GM18907 (cell line): Measurements from ENCODE around the gene SLC39A11.

ENCODE experiments used
- ATAC-seq: cut with Tn5 transposase; IDR thresholded peaks from one replicate; pipeline ENCODE4 v1.9.1; 2021; ENCODE audit warnings: mild to moderate bottlenecking, moderate library complexity; ENCODE audit not compliant: unreplicated experiment

The SLC39A11 gene

DNA sequence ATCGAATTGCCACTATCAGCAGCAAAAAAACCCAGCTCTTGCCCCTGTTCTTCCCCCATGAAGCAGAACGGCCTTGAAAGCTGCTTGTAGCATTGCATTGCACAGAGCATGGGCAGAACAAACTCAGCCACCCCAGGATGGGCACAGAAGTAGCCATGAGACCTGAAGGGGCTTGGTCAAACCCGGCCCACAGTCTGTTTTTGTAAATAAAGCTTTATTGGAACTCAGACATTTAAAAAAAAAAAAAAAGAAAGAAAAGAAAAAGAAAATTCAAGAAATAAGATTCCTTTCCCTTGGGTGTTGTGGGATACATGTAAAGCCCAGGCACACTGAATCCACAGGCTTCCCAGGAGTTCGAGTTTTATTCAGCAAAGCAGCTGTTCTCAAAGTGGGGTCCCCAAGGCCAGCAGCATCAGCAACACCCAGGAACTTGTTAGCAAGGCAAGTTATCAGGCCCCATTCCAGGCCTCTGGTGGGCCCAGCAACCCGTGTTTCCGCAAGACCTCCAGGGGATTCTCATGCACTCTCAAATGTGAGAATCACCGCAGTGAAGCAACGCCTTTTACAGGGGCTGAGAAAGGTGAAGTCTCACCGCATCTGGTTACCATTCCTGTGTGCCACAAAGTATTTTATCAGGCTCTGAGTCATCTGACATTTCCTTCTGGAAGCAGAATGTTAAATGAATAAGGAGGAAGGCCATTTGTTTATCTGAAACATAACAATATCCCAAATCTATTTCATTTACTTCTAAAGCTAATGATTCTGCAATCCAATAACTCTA, 108.2 kb downstream of the SLC39A11 start:
- no peak for ATAC-seq

DNA sequence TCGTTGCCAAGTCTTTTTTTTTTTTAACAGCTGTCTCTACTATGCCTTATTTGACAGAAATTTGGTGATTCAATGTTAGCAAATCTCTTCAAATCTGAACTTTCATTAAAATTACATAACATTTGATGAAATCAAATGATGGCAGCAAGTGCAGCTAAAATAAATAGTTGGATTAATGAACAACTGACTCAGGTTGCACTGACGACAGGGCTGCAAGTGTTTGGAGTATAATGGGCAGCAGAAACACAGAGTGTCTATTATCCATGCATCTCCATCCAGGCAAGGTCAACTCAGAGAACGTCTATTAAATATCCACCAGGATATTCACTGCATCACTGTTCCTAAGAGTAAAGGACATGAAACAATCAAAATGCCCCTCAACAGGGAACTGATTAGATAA, 109.8 kb downstream of the SLC39A11 start:
- ATAC-seq: no peak

DNA sequence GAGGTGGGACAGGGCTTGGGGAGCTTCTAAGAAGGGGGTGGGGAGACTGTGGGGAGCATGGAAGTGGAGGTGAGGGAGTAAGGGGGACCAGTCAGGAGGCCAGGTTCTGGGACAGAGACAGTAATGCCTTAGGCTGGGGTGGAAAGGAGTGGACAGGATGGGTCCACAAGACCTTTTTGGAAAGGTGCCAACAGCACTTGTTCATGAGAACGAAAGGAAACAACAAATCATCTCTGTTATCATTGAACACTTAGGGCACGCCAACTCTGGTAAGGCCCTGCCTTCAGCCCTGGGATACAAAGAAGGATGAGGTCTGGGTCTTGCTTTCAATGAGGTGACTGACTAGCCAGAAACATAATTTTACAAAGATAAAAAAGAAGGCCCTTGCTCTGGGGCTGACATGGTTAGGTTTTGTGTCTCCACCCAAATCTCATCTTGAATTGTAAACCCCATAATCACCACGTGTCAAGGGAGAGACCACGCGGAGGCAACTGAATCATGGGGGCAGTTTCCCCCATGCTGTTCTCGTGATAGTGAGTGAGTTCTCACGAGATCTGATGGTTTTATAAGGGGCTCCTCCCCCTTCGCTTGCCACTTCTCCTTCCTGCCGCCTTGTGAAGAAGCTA, 113.8 kb downstream of the SLC39A11 start:
- ATAC-seq: no peak

DNA sequence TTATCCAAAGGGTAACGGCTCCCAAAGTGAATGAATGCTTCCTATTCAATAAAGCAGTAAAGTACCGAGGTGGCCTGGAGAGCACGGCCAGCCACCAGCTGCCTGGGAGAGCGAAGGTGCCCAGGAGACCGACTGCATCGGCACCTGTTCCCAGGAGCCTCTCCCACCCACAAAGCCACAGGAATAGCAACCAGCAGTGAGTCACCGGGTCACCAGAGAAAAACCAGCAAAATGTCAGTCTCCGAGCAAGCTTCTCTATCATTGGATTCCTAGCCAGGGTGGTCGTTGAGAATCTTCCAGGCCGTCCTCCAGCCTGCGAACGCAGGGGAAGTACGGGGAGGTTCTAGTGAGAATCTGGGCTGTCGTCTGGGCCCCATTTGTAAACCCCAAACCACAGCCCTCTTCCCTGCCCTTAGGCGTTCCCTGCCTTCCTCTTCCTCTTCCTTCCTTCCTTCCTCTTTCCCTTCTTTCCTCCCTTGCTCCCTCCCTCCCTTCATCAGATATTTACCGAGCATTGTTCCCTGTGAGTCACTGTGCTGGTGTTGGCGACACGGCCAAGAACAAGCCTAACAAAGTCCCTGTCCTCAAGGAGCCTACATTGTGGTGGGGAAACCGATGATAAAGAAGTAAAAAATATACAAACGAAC, 114.6 kb downstream of the SLC39A11 start:
- ATAC-seq: no peak

DNA sequence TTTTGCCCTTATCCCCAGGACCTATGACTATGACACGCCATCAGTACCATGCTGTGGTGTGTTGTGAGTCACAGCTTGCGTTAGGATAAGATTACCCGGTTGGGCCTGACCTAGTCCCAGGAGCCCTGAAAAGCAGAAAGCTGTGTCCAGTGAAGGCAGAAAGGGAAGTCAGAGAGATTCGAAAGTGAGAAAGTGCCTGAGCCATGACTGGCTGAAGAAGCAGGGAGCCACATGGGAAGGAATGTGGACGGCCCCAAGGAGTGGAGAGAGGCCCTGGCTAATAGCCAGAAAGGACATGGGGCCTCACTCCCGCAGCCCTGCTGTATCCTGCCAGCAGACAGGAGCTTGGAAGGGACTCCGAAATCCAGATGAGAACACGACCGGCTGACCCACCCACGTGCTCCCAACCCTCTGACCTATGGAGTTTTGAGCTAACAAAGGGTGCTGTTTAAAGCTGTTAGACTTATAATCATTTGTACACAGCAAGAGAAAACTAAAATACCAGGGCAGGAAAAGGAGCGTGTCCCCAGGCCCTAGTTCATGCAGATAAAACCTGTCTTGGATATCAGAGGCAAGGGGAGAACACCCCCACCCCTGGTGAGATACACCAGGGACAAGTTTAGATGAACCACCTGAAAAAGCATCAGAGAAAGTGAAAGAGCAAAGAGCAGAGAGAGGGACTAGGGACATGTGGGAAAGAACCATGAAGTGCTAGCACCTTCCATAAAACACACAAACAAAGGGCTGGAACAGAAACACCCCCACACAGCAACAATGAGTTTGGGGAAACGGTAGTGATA, 115.3 kb downstream of the SLC39A11 start:
- no peak for ATAC-seq

DNA sequence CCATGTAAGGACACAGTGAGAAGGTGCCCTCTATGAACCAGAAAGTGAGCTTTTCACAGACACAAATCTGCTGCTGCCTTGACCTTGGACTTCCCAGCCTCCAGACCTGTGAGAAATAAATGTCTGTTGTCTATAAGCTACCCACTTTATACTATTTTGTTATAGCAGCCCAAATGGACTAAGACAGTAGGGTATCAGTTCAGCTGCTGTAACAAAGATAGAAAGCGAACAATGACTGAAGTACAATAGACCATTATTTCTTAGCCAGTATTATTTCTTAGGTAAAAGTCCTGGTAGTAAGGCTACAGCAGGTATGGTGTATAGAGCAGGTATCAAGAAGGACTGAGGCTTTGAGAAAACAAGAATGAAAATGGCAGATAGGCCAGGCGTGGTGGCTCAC, 117.0 kb downstream of the SLC39A11 start:
- no peak for ATAC-seq

DNA sequence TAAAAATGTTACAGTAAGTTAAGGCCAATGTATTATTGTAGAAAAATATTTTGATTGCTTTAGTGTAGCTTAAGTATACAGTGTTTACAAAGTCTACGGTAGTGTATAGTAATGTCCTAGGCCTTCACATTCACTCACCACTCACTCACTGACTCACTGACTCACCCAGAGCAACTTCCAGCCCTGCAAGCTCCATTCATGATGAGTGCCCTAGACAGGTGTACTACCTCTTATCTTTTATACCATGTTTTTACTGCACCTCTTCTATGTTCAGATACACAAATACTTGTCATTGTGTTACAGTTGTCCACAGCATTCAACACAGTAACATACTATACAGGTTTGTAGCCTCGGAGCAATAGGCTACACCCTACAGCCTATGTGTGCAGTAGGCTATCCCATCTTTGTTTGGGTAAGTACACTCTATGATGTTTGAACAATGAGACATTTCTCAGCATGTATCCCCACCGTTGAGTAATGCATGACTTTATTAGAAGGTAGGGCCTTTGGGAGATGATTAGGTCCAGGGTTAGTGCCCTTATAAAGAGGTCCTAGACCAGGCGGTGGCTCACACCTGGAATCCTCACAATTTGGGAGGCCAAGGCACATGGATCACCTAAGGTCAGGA, 117.8 kb downstream of the SLC39A11 start:
- no peak for ATAC-seq

DNA sequence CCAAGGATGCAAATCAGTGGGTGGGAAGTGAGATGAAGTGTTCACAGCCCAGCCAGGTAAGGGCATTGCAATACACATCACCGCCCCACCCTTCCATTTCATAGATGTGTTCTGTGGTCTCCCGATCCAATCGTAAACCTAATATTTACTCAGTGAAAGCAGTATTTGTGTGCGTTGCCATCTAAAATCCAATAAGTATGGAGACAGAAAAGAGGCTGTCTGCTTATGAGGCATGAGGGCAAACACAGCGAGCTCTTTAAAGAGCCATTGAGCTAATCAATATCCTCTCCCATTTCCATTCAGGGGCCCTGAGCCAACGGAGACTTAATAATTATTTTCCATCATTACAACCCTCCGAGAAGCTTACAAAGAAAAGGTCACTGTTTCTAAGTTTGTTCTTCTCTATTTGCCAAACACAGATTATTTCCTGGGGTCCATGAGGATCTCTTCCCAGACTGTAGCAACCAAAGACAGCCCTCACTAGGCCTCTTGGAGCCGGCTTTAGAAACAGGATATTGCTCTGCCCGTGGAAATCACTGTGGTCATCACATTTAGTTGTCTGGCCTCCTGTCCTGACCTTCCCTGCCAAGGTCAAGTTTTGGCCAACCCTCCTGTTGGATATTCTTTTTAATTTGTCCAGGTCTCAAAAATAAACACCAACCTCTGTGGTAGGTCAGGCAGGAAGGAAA, 120.1 kb downstream of the SLC39A11 start:
- ATAC-seq: no peak

DNA sequence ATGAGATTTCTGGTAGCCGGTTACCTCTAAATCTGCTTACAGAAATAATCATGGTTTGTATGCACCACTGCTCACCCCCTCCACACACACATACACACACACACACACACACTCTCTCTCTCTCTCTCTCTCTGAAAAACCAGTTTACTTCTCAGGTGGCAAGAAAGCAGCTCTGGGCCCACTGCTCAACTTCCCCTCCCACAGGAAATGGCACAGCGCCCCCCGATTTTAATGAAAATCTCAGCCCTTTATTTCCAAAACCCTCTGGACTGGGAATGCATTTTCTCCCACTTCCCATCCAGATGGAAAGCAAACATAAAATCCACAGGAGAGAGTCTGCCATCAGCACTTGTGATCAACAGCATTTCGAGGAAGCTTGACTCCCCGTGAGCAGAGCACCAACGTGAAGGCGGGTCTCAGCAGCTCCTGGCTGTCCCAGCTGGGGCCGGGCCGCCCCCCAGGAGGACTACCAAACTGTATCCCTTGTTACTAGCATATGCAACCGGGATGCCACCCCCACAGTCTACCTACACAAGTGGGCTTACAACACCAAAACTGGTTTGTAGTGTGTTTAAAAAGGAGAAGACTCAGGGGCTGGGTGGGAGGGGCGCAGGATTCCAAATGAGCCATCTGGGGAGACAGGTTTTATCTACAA, 121.1 kb downstream of the SLC39A11 start:
- no peak for ATAC-seq

DNA sequence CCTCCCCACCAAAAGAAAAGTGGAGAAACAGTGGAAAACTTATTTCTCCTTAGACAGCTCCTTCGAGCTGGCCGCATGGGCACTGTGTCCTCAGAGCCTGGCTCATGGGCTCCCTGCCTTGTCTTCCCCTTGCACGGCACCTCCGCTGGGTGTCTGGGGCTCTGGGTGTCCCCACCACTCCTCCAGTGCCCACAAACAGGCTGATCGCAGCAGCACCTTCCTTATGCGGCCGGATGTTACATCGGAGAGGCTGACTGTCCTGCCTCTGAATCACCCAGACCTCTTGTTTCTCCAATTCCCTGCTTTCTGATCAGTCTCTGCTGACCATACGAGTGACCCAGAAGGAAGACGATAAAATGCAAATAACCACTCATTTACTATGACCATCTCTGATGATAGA, 121.7 kb downstream of the SLC39A11 start:
- no peak for ATAC-seq

DNA sequence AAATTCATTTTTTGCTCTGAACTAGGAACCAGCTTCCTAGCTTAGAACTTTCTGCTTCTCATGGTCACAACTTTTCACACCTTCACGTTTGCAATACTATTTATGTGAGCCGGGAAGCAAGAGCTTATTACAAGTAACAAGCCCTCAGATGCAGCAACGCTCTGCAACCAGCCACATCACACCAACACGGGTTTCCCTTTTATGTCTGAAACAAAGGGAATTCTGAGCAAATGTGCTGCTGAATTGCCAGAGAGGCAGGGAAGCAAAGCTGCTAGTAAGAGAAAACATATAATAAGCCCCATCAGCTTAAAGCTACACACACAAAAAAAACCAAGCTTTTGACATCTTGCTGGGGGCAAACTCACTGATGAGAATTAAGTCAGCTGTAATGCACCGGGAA, 122.2 kb downstream of the SLC39A11 start:
- no peak for ATAC-seq

DNA sequence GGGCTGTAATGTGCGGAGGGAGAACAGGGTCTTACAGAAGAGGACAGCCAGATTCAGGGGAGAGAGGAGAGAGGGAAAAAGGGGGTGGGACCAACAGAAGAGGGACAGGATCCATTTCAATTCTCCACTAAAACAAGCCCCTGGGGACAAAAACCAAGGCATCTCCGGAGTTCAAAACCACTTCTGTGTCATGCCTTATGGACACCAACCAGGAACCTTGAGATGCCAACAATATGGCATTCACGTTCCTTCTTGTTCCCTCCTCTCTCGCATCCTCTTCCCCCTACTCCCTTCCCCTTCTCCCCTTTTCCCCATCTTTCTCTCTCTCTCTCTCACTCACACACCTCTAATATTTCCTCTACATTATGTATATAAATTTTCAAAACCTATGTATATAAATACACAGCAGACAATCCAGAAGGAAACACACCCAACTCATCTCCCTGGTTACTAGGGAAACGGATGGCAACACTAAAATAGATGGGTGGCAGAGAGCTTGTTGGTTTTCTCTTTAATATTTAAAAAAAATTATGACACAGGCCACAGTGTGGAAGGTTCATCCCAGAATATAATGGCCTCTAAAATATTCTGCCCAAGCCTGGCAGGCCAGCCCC, 123.1 kb downstream of the SLC39A11 start:
- no peak for ATAC-seq

DNA sequence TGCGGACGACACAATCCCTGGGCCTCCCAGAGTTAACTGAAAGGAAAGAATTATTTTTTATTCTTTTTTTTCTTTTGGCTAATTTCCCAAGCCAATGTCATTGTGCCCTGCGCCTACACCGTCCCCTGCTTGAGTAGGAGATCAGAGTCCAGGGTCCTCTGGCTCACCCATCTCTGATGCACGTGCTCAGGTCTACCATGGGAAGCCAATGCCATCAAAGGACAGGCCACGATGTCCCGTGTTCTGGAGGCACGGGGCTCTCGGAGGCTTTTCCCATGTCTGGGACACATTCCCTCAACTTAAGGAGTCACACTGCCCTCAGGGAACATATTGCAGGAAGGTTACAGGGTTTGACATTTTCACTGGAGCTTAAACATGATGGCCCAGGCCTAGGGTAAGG, 123.7 kb downstream of the SLC39A11 start:
- no peak for ATAC-seq

DNA sequence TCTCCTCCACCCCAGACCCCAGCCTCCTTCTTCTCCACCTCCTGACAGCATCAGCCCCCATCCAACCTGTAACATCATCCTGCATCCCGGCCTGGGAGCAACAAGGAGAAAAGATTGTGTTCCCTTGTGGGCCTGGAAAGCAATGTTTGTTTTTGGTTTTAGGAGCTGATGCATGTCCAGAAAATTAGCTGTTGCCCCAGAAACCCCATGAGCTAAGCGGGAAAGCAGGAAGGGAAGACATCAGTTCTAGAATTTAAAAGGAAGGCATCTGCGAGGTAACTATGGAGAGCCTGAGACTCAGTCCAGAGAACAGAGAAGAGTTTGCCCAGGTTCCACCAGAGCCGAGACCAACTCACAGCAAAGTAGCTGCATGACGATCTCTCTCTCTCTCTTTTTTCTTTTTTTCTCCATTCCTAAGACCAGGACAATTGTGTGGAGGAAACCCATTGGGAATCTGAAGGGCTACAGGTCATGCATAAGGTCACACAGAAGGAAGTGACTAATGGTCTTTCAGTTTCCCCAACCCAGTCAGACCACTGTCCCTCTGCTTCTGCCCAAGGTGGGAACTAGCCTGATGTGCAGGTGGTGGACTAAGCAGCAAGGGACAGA, 124.4 kb downstream of the SLC39A11 start:
- no peak for ATAC-seq

DNA sequence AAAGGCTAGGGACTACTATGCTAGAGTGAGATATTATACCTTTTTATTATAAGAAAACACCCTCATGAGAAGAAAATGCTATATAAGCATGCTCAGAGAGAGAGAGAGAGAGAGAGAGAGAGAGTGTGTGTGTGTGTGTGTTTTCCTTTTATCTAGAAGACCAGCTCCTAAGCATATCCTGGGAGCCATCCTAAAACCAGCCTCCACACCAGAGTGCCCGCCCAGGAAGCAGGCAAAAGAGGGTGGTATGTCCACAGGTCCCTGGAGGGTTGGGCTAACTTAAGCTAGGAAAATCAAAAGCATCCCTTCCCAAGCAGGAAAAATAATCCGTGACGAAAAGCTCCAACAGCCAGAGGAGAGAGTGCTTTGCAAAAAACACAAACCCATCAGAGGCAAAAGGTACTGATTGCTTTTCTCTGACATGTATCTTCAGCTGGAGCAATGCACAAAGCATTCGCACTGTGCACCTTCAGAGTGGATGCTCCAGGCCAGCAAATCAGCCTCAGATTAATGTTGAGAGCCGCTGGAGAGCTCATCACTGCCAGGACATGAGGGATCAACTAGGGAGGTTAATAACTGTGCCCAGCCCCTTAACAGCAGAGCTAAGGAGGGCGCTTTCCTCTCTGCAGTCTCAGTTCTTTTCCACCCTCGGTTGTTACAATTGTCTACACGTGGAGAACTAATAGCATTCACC, 125.1 kb downstream of the SLC39A11 start:
- no peak for ATAC-seq

DNA sequence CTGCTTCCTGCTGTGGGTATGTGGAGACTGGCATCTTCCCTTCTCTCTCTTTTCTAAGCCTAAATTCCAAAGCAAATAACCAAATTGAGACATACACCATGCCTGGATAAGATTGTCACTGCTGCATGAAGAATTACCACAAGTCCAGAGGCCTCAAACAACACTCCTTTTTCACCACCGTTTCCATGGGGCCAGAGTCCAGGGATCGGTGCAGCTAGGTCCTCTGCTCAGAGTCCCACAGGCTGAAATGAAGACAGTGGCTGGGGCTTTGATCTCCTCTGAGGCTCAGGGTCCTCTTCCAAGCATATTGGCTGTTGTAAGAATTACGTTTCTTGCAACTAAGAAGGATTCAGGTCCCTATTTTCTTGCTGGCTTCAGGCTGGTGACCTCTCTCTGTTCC, 130.4 kb downstream of the SLC39A11 start:
- no peak for ATAC-seq

DNA sequence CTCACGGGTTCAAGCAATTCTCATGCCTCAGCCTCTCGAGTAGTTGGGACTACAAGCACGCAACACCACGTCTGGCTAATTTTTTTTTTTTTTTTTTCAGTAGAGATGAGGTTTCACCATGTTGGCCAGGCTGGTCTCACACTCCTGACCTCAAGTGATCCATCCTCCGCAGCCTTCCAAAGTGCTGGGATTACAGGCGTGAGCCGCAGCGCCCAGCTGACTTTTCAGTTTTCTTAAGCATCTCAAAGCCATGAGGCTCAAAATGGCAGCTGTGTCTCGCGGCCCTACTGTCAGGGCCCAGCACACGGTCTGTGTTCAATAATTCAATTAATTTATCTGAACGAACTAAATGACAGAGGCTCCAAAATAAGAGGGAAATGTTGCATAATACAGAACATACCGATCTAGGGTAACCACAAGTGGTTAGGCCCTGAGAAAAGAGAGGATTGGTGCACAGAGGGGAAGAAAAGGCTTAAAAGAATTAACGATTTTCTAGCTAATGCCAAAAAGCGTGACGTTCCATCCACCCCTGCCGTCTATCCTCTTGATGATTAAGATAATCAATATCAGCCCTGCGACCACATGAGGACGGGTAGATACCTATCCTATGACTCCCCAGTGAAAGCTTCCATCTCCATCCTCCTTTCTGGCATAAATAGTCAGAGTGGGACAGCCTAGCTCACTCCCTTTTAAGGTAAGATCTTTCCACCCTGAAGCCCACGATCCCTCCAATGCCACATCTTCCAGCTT, 136.9 kb downstream of the SLC39A11 start:
- no peak for ATAC-seq

DNA sequence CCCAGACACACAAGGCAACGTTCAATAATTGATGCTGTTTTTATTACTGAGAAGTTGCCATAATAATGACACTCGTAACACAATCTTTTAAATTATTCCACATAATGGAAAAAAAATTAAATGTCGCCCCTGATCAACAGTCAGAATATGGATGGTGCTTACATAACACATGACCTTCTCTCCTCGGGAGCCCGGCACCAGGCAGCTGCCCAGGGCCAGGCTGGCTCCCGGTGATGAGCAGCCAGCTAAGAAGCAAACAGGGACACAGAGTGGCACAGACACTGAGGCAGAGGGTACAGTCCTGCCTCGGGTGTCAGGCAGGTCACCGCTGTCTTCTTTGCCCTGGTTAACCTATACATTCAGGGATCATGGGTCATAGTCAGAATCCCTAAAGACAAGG, 137.9 kb downstream of the SLC39A11 start:
- no peak for ATAC-seq
